ENCODE data around the gene TCF7L1.

The TCF7L1 gene

GRCh38 chr2:85264471-85264870, 131.3 kb downstream of the TCF7L1 start:
- DNase-seq (ENCODE audit: low read depth), result peak; percentile 64
- no peak for TF ChIP-seq CTCF (conservative IDR thresholded peaks at IDR 0.05; ENCODE audit: low read depth, low read length)
- no peak overlapping the region for H3K4me3 ChIP-seq (ENCODE audit: low read length)

GRCh38 chr2:85265304-85265703, 132.1 kb downstream of the TCF7L1 start:
- TF ChIP-seq CTCF (conservative IDR thresholded peaks at IDR 0.05; ENCODE audit: low read depth, low read length), result no peak
- no peak for DNase-seq (ENCODE audit: low read depth)

GRCh38 chr2:85266146-85267041, 133.2 kb downstream of the TCF7L1 start:
- peak; percentile 94 for TF ChIP-seq CTCF (conservative IDR thresholded peaks at IDR 0.05; ENCODE audit: low read depth, low read length)
- DNase-seq (ENCODE audit: low read depth), result peak; percentile 22
- no peak overlapping the region for H3K4me3 ChIP-seq (ENCODE audit: low read length)

More at GRCh38 chr2:85265304-85265703, 132.1 kb downstream of the TCF7L1 start:
- H3K4me3 ChIP-seq (ENCODE audit: low read length), result no peak overlapping the region

- no peak for TF ChIP-seq CTCF (conservative IDR thresholded peaks at IDR 0.05; ENCODE audit: low read depth, low read length)
Measured at GRCh38 chr2:85269959-85270358, 136.8 kb downstream of the TCF7L1 start.

GRCh38 chr2:85272357-85272756, 139.2 kb downstream of the TCF7L1 start:
- TF ChIP-seq CTCF (conservative IDR thresholded peaks at IDR 0.05; ENCODE audit: low read depth, low read length), result no peak
- DNase-seq (ENCODE audit: low read depth), result no peak
- H3K4me3 ChIP-seq (ENCODE audit: low read length), result no peak overlapping the region

More at GRCh38 chr2:85269959-85270358, 136.8 kb downstream of the TCF7L1 start:
- no peak for DNase-seq (ENCODE audit: low read depth)
- H3K4me3 ChIP-seq (ENCODE audit: low read length), result no peak overlapping the region

- no peak for DNase-seq (ENCODE audit: low read depth)
- no peak for TF ChIP-seq CTCF (conservative IDR thresholded peaks at IDR 0.05; ENCODE audit: low read depth, low read length)
- no peak overlapping the region for H3K4me3 ChIP-seq (ENCODE audit: low read length)
Measured at GRCh38 chr2:85273738-85274731, 140.8 kb downstream of the TCF7L1 start.

Measured in retinal pigment epithelial cell (primary cell).